ENCODE measurements around the gene PLEKHH1.

The PLEKHH1 gene

DNA sequence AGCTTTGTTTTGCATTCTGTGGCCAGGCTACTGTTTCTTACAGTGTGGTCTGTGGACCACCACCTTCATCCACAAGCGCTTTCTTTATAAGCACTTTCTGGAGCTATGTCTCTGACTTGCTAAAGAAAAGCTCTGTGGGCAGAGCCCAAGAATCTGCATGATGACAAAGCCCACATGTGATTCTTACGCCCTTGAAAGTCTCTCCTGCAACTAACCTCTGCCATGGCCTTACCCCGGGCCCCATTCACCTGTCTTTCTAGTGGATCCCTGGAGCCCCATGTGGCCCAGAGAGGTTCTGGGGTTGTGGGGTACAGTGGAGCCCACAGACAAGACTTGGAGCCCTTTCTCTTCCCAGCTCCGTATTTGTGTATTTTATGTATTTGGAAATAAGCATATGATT, 16.6 kb downstream of the PLEKHH1 start:
- H3K4me3 ChIP-seq (ENCODE audit: low read depth, low read length), result no peak overlapping the region
- TF ChIP-seq, protein P1, sequence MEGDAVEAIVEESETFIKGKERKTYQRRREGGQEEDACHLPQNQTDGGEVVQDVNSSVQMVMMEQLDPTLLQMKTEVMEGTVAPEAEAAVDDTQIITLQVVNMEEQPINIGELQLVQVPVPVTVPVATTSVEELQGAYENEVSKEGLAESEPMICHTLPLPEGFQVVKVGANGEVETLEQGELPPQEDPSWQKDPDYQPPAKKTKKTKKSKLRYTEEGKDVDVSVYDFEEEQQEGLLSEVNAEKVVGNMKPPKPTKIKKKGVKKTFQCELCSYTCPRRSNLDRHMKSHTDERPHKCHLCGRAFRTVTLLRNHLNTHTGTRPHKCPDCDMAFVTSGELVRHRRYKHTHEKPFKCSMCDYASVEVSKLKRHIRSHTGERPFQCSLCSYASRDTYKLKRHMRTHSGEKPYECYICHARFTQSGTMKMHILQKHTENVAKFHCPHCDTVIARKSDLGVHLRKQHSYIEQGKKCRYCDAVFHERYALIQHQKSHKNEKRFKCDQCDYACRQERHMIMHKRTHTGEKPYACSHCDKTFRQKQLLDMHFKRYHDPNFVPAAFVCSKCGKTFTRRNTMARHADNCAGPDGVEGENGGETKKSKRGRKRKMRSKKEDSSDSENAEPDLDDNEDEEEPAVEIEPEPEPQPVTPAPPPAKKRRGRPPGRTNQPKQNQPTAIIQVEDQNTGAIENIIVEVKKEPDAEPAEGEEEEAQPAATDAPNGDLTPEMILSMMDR (IDR thresholded peaks at IDR 0.05; ENCODE audit: control insufficient read depth, extremely low read depth, insufficient read depth), result no peak
- no peak for DNase-seq (ENCODE audit: low read depth)

DNA sequence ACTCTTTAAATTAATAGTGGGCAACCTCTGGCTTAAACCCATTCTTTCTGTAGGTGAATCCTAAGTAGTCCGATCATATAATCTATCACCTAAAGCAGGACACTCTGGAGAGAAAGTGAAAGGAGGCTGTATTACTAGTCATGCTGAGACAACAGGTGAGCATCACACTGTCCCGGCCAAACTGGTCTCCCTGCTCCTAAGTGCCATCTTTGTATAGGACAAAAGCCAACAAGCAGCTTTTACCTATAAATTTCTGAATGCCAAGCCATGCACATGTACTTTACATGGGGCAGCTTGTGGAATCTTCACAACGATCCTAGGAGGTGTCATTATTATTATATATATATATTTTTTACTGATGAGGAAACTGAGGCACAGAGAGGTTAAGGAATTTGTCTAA, 18.0 kb downstream of the PLEKHH1 start:
- no peak overlapping the region for H3K4me3 ChIP-seq (ENCODE audit: low read depth, low read length)
- TF ChIP-seq, protein P1 (IDR thresholded peaks at IDR 0.05; ENCODE audit: control insufficient read depth, extremely low read depth, insufficient read depth), result no peak
- peak; percentile 96 for DNase-seq (ENCODE audit: low read depth)

DNA sequence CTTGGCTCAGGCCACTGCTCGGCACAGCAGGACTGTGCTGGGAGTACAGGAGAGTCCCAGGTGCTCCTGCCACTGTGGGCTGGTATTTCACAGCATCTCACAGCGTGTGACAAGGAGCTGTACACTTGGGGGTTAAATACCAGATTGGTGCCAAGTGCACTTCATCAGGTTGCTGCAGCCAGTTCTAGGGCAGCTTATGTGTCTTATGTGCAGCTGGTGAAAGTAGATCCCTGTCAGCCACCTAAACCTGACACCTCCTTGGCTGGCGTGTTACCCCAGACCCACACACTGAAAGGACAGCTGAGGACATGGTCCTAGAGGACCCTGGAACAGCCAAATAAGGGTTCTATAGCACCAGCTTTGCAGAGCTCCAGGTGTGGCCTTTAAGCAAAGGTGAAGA, 18.9 kb downstream of the PLEKHH1 start:
- no peak overlapping the region for H3K4me3 ChIP-seq (ENCODE audit: low read depth, low read length)
- no peak for DNase-seq (ENCODE audit: low read depth)
- TF ChIP-seq, protein P1 (IDR thresholded peaks at IDR 0.05; ENCODE audit: control insufficient read depth, extremely low read depth, insufficient read depth), result no peak

DNA sequence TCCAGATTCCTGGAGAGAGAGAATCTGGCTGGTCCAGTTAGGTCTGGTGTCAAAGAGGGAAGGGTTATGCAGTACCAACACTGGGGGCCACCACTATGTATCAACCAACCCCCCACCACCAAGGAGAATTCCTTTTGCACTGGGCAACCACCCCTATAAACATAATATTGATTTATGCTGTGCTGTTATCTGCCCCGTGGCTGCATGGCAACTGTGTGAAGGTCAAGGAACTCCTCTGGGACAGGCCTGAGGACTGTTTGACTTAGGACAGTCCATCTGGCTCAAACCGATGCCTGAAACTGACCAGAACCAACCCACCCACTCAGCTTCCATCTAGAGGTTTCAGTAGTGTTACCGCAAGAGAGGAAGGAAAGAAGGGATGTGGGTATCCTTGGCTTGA, 20.5 kb downstream of the PLEKHH1 start:
- TF ChIP-seq, protein P1 (IDR thresholded peaks at IDR 0.05; ENCODE audit: control insufficient read depth, extremely low read depth, insufficient read depth), result no peak
- no peak for DNase-seq (ENCODE audit: low read depth)
- no peak overlapping the region for H3K4me3 ChIP-seq (ENCODE audit: low read depth, low read length)

DNA sequence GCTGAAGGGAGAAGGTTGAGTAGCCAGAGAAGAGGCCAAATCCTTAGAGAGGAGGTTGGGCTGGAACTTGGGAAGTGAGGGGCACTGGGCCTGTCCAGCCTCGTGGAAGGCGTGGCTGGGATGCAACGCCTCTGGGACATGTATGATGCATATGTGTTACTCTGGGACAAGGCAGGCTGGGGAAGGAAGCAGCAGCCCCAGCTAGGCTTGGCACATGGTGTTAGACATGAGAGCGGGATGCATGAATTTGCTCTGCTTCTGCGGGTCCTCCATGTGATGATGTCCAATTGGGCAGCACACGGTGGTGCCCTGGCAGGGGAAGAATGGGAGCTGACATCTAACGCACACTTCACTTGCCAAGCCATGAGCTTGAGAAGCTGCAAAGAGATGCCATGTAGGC, 21.3 kb downstream of the PLEKHH1 start:
- TF ChIP-seq, protein P1 (IDR thresholded peaks at IDR 0.05; ENCODE audit: control insufficient read depth, extremely low read depth, insufficient read depth), result no peak
- no peak overlapping the region for H3K4me3 ChIP-seq (ENCODE audit: low read depth, low read length)
- DNase-seq (ENCODE audit: low read depth), result no peak

DNA sequence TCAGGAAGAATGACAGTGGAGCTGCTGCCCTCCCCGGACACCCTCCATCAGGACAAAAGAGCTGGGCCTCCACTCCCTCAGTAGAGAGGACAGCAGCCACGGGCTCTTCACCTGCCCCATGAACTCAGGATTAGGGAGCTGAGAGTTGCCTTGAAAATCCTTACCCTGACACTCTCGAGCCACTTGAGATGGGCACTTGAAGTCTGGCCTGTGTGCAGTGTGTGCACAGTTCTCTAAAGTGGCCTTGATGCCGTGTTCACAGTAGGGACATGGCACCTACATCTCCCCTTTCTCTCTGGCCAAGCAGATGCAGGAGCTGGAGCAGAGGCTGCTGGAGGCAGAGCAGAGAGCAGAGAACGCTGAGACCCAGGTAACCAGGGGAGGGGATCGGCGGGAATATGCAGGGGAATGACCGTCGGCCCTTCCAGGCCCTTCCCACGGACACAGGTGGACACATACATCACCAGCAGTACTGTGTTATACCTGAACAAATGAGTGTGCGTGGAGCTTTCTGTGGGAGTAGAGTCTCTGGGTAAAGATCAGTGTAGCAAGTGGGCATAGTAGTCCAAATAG, 22.5 kb downstream of the PLEKHH1 start:
- DNase-seq (ENCODE audit: low read depth), result no peak
- TF ChIP-seq, protein P1 (IDR thresholded peaks at IDR 0.05; ENCODE audit: control insufficient read depth, extremely low read depth, insufficient read depth), result no peak
- H3K4me3 ChIP-seq (ENCODE audit: low read depth, low read length), result no peak overlapping the region

DNA sequence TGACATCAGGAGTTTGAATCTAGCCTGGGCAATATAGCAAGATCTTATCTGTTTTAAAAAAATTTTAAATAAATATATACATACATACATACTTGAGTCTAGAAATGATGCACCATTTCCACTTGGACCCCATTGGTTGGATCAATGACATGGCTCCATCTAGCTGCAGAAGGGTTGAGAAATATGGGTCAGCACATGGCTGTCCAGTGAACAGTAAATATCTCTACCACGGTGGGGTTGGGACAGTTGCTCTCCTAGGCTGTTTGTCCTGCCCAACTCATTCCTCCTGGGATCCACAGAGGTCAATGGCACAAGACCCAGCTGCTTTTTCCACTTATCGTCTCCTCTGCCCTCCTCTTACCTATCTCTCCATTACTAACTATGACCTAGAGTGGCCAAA, 23.6 kb downstream of the PLEKHH1 start:
- TF ChIP-seq, protein P1 (IDR thresholded peaks at IDR 0.05; ENCODE audit: control insufficient read depth, extremely low read depth, insufficient read depth), result no peak
- DNase-seq (ENCODE audit: low read depth), result no peak
- H3K4me3 ChIP-seq (ENCODE audit: low read depth, low read length), result no peak overlapping the region
